ENCODE data around the gene RPUSD1.

DNA sequence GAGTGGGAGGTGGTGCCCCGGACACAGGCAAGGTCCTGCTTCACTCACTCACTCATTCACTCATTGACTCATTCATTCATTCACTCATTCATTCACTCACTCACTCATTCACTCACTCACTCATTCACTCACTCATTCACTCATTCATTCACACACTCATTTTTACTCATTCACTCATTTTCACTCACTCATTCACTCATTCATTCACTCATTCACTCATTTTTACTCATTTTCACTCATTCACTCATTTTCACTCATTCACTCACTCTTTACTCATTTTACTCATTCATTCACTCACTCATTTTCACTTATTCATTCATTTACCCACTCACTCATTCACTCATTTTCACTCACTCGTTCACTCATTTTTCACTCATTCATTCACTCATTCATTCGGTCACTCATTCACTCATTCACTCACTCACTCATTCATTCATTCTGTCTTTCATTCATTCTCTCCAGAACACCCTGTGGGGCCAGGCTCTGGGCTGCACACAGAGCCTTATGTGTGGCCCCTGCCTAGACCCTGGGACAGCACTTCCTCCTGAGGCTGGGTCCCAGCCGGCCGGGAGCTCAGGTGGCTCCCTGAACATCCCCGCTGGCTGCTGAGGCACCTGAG is 9.2 kb downstream of the RPUSD1 start:
- TF ChIP-seq POLR2AphosphoS5 (IDR thresholded peaks at IDR 0.05) (no peak), CTCF (IDR thresholded peaks at IDR 0.05) (no peak), POLR2A (IDR thresholded peaks at IDR 0.05) (no peak), EP300 (IDR thresholded peaks at IDR 0.05) (no peak)

All from stomach (tissue), 4 donors.